ENCODE results near the gene TARS3. TPM values are rescaled to one million over a fixed set of nuclear protein-coding genes. Genes with fewer than 3 reads are reported as not detected.

Gene TARS3
- total RNA-seq (2022; extraction: Qiagen RNA extraction; ENCODE audit: low read depth), result 6.2 to 10.4 TPM (median 7.2 TPM) in 5 replicates

GRCh38 chr15:101723874-101724674 lies at the start of gene TARS3:
Gene TARS3 (minus strand): TSS chr15:101724473. CDS start chr15:101724387, 86 bp downstream.

GRCh38 chr15:101652098-101652785 lies 72.0 kb downstream of the TARS3 start, which contains the start of gene TM2D3:
Gene TM2D3 (minus strand): TSS chr15:101652381. CDS start chr15:101652361, 20 bp downstream.

Other genes with a start within 250 kb of the TARS3 start
- 11.2 to 12.4 TPM (median 11.4 TPM) in 5 replicates for gene PCSK6, start 234.8 kb downstream of the TARS3 start, total RNA-seq (2022; extraction: Qiagen RNA extraction; ENCODE audit: low read depth)
- 28.9 to 33.4 TPM (median 31.8 TPM) in 5 replicates for gene TM2D3, start 72.1 kb downstream of the TARS3 start, total RNA-seq (2022; extraction: Qiagen RNA extraction; ENCODE audit: low read depth)
- gene OR4F6, start 79.0 kb upstream of the TARS3 start, total RNA-seq (2022; extraction: Qiagen RNA extraction; ENCODE audit: low read depth), result not detected in 5 replicates
- gene OR4F15, start 87.7 kb upstream of the TARS3 start, total RNA-seq (2022; extraction: Qiagen RNA extraction; ENCODE audit: low read depth), result not detected in 5 replicates

All from A549 treated with CpdA at 1 μM for 4 hours (cell line).